Measurements from ENCODE around the gene CLCNKA.
"Not testable (repeated sequence)": the region's sequence is repeated elsewhere in the genome, so short reads cannot be mapped to it uniquely, and the experiment has no call there.

The CLCNKA gene

GRCh38 chr1:16018308-16018707, 3.5 kb upstream of the CLCNKA start:
- no peak for DNase-seq

GRCh38 chr1:16018749-16019643, 2.8 kb upstream of the CLCNKA start:
- no peak for DNase-seq

GRCh38 chr1:16019644-16020277, 2.1 kb upstream of the CLCNKA start:
- no peak for DNase-seq

GRCh38 chr1:16020325-16020724, 1.5 kb upstream of the CLCNKA start:
- no peak for DNase-seq

- not testable (repeated sequence) for DNase-seq
Measured at GRCh38 chr1:16020878-16021277, 958 bp upstream of the CLCNKA start.

- DNase-seq: no peak
Measured at GRCh38 chr1:16022393-16022792, 557 bp downstream of the CLCNKA start.

GRCh38 chr1:16023050-16023653, 1.3 kb downstream of the CLCNKA start:
- DNase-seq: no peak

GRCh38 chr1:16026302-16026701, 4.5 kb downstream of the CLCNKA start:
- DNase-seq: not testable (repeated sequence)

GRCh38 chr1:16026723-16027484, 5.1 kb downstream of the CLCNKA start:
- DNase-seq: no peak

GRCh38 chr1:16028237-16029002, 6.6 kb downstream of the CLCNKA start:
- DNase-seq: no peak

GRCh38 chr1:16029003-16029268, 7.1 kb downstream of the CLCNKA start:
- DNase-seq: not testable (repeated sequence)

GRCh38 chr1:16029288-16029687, 7.5 kb downstream of the CLCNKA start:
- no peak for DNase-seq

- no peak for DNase-seq
Measured at GRCh38 chr1:16031551-16031950, 9.7 kb downstream of the CLCNKA start.

- DNase-seq: peak; percentile 34
Measured at GRCh38 chr1:16032388-16033102, 10.7 kb downstream of the CLCNKA start.

- DNase-seq: not testable (repeated sequence)
Measured at GRCh38 chr1:16033103-16033632, 11.3 kb downstream of the CLCNKA start.

GRCh38 chr1:16036461-16036860, 14.6 kb downstream of the CLCNKA start:
- not testable (repeated sequence) for DNase-seq

GRCh38 chr1:16038620-16038912, 16.7 kb downstream of the CLCNKA start:
- DNase-seq: no peak

- DNase-seq: not testable (repeated sequence)
Measured at GRCh38 chr1:16039871-16040270, 18.0 kb downstream of the CLCNKA start.

- no peak for DNase-seq
Measured at GRCh38 chr1:16041200-16041599, 19.4 kb downstream of the CLCNKA start.

GRCh38 chr1:16042096-16042495, 20.3 kb downstream of the CLCNKA start:
- DNase-seq: no peak

GRCh38 chr1:16042654-16043053, 20.8 kb downstream of the CLCNKA start:
- DNase-seq: not testable (repeated sequence)

- DNase-seq: no peak
Measured at GRCh38 chr1:16043521-16043920, 21.7 kb downstream of the CLCNKA start, which contains the start of gene CLCNKB. TSS of gene CLCNKB (plus strand) at chr1:16043782. CDS start at chr1:16044493, 711 bp downstream.

Data from NCI-H774 (cell line).